Measurements from ENCODE around the gene AGTRAP.

DNA sequence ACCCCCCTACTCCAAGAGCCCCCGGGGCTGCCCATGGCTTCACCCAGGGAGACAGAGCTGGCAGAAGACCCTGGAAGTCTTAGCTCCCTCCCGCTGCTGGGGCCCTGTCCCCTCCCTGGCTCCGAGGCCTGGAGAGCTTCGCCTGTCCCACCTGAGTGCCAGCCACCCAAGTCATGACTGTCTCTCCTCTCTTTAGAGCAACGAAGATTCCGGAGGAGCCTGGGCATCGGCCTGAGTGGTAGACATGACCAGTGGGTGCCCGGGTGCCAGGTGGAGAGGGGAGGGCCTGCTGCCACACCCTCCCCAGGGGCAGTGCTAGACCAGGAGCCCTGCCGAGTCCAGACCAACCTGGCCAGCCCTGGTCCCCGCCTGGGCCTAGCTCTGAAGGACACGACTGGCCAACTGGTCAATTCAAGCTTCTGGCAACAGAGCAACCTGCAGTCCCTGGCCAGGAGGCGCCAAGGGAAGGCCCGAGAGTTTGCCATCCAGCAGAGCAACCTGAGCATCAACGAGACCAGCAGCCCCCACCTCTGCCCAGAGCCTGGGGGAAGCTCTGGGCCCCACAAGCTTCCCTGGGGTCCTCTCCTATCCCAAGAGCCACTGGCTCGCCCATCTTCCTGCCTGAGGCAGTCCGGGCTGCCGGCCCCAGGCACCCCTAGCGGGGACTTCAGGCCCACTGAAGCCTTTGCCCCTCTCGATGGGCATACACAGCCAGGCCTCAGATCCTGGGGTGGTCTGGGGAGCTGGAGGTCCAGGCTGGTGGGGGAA is 29.9 kb downstream of the AGTRAP start:
- TF ChIP-seq ZNF274 (IDR thresholded peaks at IDR 0.05; ENCODE audit: low read depth, low read length) (no peak), SUZ12 (IDR thresholded peaks at IDR 0.05; ENCODE audit: extremely low read depth, insufficient read depth, insufficient read length) (no peak)
